HG03432 (cell line): ENCODE results near the gene MRPS12.
"Not testable (repeated sequence)": the region's sequence is repeated elsewhere in the genome, so short reads cannot be mapped to it uniquely, and the experiment has no call there.

ENCODE experiments used
- ATAC-seq: cut with Tn5 transposase; IDR thresholded peaks from one replicate; pipeline ENCODE4 v1.9.1; 2021; ENCODE audit warnings: mild to moderate bottlenecking, moderate library complexity; ENCODE audit not compliant: unreplicated experiment

MRPS12 gene

GRCh38 chr19:38930776-38931520, at the start of gene MRPS12:
MRPS12 (plus strand) TSS chr19:38930944; CDS start chr19:38931295, 351 bp downstream.
- peak; percentile 88 for ATAC-seq

GRCh38 chr19:38883286-38883685, 47.5 kb upstream of the MRPS12 start:
- no peak for ATAC-seq

GRCh38 chr19:38884691-38885090, 46.1 kb upstream of the MRPS12 start:
- not testable (repeated sequence) for ATAC-seq

GRCh38 chr19:38888876-38889275, 41.9 kb upstream of the MRPS12 start:
- ATAC-seq: no peak

- ATAC-seq: no peak
These were observed 40.9 kb upstream of the MRPS12 start for GRCh38 chr19:38889803-38890202.

- ATAC-seq: no peak
These were observed 40.1 kb upstream of the MRPS12 start for GRCh38 chr19:38890686-38891085.

GRCh38 chr19:38891771-38892170, 39.0 kb upstream of the MRPS12 start:
- ATAC-seq: no peak

GRCh38 chr19:38892841-38893240, 37.9 kb upstream of the MRPS12 start:
- no peak for ATAC-seq

GRCh38 chr19:38893341-38893771, 37.4 kb upstream of the MRPS12 start:
- ATAC-seq: no peak

GRCh38 chr19:38894968-38895367, 35.8 kb upstream of the MRPS12 start:
- no peak for ATAC-seq

GRCh38 chr19:38898788-38899446, 31.8 kb upstream of the MRPS12 start:
- ATAC-seq: no peak

- peak; percentile 88 for ATAC-seq
These were observed 31.1 kb upstream of the MRPS12 start, which contains the start of the genes NFKBIB and SIRT2 for GRCh38 chr19:38899447-38900201. NFKBIB (plus strand) TSS chr19:38899969; CDS start chr19:38900033, 64 bp downstream. SIRT2 (minus strand) TSS chr19:38899618; CDS start chr19:38899521, 97 bp downstream.

GRCh38 chr19:38900202-38900629, 30.5 kb upstream of the MRPS12 start:
- no peak for ATAC-seq

- ATAC-seq: no peak
These were observed 30.0 kb upstream of the MRPS12 start for GRCh38 chr19:38900743-38901190.

- no peak for ATAC-seq
These were observed 29.1 kb upstream of the MRPS12 start for GRCh38 chr19:38901683-38902082.

GRCh38 chr19:38904581-38905539, 25.9 kb upstream of the MRPS12 start:
- ATAC-seq: no peak

GRCh38 chr19:38905620-38906019, 25.1 kb upstream of the MRPS12 start:
- no peak for ATAC-seq

- no peak for ATAC-seq
These were observed 23.5 kb upstream of the MRPS12 start for GRCh38 chr19:38907227-38907626.

GRCh38 chr19:38907670-38908069, 23.1 kb upstream of the MRPS12 start:
- no peak for ATAC-seq

- ATAC-seq: no peak
These were observed 21.8 kb upstream of the MRPS12 start for GRCh38 chr19:38908911-38909310.
